ENCODE data around the gene WDR45B.

DNA sequence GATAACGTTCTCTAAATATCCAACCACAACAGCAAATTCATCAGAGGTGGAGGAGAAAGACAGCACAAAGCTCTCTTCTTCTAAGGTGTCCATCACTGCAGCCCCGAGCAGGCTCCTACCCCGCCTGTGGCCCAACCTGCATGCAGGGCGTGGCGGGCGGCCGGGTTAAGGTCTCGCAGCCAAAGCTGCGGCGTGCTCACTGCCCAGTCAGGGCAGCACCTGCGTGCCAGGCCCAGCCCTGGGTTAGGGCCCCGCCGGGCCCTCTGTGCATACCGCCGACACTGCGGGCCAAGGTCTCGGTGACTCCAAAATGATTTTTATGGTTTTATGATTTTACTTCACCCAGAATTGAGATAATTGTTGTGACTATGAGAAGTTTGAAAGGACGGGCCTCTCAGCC lies 70.9 kb downstream of the WDR45B start:
- no peak for TF ChIP-seq EZH2phosphoT487 (IDR thresholded peaks at IDR 0.05; ENCODE audit: borderline replicate concordance, low read depth, low read length)
- TF ChIP-seq, protein P1, sequence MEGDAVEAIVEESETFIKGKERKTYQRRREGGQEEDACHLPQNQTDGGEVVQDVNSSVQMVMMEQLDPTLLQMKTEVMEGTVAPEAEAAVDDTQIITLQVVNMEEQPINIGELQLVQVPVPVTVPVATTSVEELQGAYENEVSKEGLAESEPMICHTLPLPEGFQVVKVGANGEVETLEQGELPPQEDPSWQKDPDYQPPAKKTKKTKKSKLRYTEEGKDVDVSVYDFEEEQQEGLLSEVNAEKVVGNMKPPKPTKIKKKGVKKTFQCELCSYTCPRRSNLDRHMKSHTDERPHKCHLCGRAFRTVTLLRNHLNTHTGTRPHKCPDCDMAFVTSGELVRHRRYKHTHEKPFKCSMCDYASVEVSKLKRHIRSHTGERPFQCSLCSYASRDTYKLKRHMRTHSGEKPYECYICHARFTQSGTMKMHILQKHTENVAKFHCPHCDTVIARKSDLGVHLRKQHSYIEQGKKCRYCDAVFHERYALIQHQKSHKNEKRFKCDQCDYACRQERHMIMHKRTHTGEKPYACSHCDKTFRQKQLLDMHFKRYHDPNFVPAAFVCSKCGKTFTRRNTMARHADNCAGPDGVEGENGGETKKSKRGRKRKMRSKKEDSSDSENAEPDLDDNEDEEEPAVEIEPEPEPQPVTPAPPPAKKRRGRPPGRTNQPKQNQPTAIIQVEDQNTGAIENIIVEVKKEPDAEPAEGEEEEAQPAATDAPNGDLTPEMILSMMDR (conservative IDR thresholded peaks at IDR 0.05; ENCODE audit: low read length): no peak
